Cardiac fibroblast (primary cell): Measurements from ENCODE around the gene SMIM13.
A peak's percentile ranks its signal among the peaks of the same experiment; 100 is the strongest.

ENCODE experiments used
- DNase-seq, 2 donors: peaks; one replicate each; pipeline versions ENCODE4 v3.0.0 to v3.0.0-alpha.2; 2010; ENCODE audit warnings: low read depth in 2 of 2
- H3K4me3 ChIP-seq, 2 donors: replicated peaks in 1 of 2; 1 replicate in 1 of 2; 2 replicates in 1 of 2; pipeline ENCODE4 v1.5.1; 2011; ENCODE audit warnings: low read depth in 2 of 2, low read length in 2 of 2, mild to moderate bottlenecking in 2 of 2, moderate library complexity in 1 of 2
- TF ChIP-seq, protein P1 (sequence below): IDR thresholded peaks from one replicate; pipeline ENCODE4 v1.5.1; 2011; ENCODE audit warnings: low read depth, mild to moderate bottlenecking, low read length, inconsistent platforms

SMIM13 gene

DNA sequence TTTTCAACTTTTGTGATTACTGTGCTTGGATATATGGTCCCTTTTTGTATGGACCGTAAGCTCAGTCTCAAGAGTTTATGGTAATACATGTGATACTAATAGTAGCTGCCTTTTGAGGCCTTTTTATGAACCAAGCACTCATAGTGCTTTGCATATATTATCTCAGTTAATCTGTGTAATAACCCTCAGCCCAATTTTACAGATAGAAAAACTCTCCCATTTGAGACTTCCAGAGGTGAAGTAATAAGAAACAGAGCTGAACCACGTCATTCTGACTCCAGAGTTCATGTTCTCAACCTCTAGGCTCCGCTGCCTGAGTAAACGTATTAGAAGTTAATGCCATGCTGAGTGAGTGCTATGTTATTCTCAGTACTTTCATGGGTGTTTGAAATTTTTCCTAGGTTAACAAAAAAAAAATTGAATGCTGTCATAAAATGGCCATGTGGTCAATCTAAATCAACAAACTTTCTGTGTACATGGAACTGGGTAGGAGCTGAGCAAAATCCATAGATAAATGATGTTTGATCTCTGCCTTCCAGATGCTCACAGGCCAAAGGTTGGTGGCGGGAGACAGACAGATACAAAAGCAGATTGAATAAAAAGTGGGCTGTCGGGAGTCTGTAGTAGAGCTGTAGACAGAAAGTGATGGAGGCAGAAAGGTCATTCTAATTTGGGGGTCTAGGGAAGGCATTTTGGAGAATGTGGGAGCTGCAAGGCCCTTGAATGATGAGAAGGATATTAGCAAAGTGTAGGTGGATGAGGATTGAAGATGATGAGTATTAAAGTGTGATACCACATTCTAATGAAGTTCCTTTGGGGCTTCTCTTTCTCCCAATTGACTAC lies 26.9 kb upstream of the SMIM13 start:
- no peak for DNase-seq
- H3K4me3 ChIP-seq = no peak overlapping the region
- TF ChIP-seq, protein P1, sequence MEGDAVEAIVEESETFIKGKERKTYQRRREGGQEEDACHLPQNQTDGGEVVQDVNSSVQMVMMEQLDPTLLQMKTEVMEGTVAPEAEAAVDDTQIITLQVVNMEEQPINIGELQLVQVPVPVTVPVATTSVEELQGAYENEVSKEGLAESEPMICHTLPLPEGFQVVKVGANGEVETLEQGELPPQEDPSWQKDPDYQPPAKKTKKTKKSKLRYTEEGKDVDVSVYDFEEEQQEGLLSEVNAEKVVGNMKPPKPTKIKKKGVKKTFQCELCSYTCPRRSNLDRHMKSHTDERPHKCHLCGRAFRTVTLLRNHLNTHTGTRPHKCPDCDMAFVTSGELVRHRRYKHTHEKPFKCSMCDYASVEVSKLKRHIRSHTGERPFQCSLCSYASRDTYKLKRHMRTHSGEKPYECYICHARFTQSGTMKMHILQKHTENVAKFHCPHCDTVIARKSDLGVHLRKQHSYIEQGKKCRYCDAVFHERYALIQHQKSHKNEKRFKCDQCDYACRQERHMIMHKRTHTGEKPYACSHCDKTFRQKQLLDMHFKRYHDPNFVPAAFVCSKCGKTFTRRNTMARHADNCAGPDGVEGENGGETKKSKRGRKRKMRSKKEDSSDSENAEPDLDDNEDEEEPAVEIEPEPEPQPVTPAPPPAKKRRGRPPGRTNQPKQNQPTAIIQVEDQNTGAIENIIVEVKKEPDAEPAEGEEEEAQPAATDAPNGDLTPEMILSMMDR = no peak

- H3K4me3 ChIP-seq = no peak overlapping the region
- TF ChIP-seq, protein P1 = no peak
- no peak for DNase-seq
Observed at GRCh38 chr6:11067348-11067747, 26.3 kb upstream of the SMIM13 start.

DNA sequence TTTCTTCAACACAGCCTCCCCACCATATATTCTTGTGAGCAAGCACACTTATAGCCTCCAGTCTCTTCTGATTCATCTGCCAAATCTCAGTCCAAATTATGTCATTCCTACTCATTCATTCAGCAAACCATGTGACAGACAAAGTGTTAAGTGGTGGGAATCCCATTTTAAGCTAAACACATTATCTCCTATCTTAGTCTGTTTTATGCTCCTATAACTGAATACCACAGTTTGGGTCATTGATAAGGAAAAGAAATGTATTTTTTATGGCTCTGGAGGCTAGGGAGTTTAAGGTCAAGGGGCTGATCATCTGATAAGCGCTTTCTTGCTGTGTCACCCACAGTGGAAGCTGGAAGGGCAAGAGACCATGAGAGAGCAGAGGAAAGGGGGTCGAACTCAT lies 23.9 kb upstream of the SMIM13 start:
- TF ChIP-seq, protein P1 = no peak
- peak in 1 of 2 donors; percentile 12 for DNase-seq
- H3K4me3 ChIP-seq = no peak overlapping the region

GRCh38 chr6:11072101-11072500 lies 21.5 kb upstream of the SMIM13 start:
- TF ChIP-seq, protein P1 = no peak
- no peak overlapping the region for H3K4me3 ChIP-seq
- DNase-seq = no peak

GRCh38 chr6:11076540-11076939 lies 17.1 kb upstream of the SMIM13 start:
- no peak for DNase-seq
- TF ChIP-seq, protein P1 = no peak

DNA sequence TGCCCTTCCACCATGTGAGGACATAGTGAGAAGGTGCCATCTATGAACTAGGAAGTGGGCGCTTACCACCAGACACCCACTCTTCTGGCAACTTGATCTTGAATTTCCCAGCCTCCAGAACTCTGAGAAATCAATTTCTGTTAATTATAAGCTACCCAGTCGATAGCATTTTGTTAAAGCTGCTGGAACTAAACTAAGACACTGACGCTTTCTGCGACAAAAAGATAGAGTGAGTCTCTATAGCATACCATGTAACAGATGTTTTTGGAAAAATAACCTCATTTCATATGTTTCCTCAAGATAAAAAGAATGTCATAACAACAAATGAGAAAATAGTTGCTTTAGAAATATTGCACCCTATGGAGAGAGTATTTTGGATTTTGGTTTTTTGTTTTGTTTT lies 15.4 kb upstream of the SMIM13 start:
- no peak for DNase-seq
- TF ChIP-seq, protein P1 = no peak
- no peak overlapping the region for H3K4me3 ChIP-seq

More at GRCh38 chr6:11076540-11076939, 17.1 kb upstream of the SMIM13 start:
- no peak overlapping the region for H3K4me3 ChIP-seq
